GM12864 (cell line): ENCODE measurements around the gene NAALADL2.

Experiments
- DNase-seq: peaks from one replicate; pipeline ENCODE4 v3.0.0-alpha.2; 2011; ENCODE audit warnings: low read depth
- H3K4me3 ChIP-seq: 2 replicates; pipeline ENCODE4 v1.5.1; 2011; ENCODE audit warnings: mild to moderate bottlenecking, low read depth, low read length, control low read depth
- TF ChIP-seq, protein P1 (sequence below): IDR thresholded peaks from 2 replicates; pipeline ENCODE4 v1.5.1; 2011; ENCODE audit warnings: low read depth, mild to moderate bottlenecking, moderate library complexity, low read length, control low read depth, inconsistent platforms; ENCODE audit errors: missing control alignments

Gene NAALADL2

DNA sequence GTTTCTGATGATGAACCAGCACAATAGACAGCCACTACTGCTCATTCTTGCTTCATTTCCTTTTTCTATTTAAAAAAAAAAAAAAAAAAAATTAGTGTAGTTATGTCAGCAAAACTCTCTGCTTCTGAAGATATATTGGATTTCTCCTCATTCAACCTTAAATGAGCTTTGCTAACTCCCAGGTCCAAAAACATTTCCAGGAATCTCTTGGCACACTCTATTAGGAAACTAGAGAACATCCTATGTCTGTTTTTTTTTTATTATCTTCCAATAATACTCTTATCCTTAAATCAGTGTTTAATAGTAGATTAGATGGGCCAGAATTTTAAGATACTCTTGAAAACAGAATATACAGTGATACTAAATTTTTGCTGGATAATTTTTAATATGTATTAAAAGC, 398.0 kb downstream of the NAALADL2 start:
- TF ChIP-seq, protein P1, sequence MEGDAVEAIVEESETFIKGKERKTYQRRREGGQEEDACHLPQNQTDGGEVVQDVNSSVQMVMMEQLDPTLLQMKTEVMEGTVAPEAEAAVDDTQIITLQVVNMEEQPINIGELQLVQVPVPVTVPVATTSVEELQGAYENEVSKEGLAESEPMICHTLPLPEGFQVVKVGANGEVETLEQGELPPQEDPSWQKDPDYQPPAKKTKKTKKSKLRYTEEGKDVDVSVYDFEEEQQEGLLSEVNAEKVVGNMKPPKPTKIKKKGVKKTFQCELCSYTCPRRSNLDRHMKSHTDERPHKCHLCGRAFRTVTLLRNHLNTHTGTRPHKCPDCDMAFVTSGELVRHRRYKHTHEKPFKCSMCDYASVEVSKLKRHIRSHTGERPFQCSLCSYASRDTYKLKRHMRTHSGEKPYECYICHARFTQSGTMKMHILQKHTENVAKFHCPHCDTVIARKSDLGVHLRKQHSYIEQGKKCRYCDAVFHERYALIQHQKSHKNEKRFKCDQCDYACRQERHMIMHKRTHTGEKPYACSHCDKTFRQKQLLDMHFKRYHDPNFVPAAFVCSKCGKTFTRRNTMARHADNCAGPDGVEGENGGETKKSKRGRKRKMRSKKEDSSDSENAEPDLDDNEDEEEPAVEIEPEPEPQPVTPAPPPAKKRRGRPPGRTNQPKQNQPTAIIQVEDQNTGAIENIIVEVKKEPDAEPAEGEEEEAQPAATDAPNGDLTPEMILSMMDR: no peak
- no peak for DNase-seq
- no peak overlapping the region for H3K4me3 ChIP-seq

DNA sequence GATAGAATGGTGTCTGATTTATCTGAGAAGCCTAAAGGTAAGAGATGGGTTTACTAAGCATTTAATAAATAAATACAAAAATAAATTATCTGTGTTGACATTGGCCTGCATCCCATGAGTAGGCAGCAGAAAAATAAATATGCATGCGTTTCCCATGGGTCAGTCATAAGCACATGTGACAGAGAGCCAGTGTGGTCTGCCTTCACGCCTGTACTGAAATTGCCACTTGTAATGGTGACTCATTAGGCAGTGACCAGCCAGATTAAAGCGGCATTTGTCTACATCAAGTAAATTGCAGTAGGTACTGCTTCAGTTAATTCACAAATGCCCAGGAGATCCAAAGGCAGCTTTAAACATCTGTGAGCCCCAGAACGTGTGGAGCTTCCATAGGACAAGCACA, 399.6 kb downstream of the NAALADL2 start:
- TF ChIP-seq, protein P1: no peak
- no peak for DNase-seq
- no peak overlapping the region for H3K4me3 ChIP-seq

DNA sequence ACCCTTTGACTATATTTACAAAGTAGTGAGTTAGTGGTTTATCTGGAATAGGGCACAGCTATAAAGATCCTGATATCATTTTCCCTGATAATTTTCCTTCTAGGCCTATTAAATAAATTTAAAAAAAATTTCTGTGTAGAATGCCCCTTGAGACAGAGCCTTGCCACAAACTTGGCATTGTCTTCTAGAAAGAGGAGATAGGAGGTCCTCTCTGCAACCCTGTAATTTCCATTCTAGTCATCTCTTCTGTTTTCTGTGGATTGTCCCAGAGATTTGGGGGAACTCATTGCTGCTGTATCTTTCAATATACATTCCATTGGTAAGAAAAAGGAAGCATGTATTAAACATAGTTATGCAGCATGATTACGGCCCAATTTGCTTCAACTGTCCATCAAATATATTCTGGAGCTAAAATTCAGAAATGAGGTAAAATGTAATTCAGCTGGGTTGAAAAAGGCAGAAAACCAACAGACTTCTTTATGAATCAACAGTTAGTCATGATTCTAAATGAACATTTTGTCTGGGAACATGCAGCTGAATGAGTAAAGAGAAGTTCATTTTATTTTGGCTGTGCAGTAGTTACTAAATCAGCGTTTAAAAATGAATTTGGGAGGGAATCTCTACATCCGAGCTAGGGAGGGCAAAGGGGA, 401.1 kb downstream of the NAALADL2 start:
- TF ChIP-seq, protein P1: no peak
- no peak overlapping the region for H3K4me3 ChIP-seq
- DNase-seq: no peak

DNA sequence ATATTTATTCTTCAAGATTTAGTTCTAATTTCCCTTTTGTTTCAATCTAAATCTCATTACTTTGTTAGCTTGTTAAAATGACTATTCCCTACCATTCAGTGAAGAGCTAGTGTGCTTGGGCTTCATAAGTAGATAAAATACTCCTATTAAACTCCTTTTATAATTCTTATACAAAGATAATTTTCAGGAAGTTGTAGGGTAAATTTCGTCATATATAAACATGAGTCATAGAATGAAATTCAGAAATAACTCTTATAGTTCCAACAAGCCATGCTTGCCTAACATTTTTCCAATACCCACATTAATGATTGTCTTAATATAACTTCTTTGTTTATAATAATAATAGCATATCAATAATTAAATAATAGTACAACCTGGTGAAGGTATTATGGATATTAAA, 407.3 kb downstream of the NAALADL2 start:
- no peak overlapping the region for H3K4me3 ChIP-seq
- no peak for DNase-seq
- TF ChIP-seq, protein P1: no peak

DNA sequence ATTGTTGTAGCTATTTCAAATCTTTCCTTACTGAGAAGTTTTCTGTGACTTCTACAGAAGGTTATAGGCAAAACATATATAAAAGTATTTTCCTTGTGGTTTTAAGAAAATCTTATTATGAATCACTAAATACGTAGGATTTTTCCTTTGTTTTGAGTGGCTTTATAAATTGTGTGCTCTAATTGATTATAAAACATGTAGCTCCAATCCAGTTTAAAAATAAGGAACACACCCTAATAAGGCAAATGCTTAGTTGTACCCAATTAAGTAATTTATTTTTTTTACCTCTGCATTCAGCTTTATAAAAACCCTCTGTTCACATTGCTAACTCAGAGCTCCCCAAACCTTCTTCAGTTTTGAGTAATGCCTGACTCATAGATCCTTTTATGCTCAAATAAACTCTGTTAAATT, 408.0 kb downstream of the NAALADL2 start:
- H3K4me3 ChIP-seq: no peak overlapping the region
- no peak for DNase-seq
- TF ChIP-seq, protein P1: no peak

DNA sequence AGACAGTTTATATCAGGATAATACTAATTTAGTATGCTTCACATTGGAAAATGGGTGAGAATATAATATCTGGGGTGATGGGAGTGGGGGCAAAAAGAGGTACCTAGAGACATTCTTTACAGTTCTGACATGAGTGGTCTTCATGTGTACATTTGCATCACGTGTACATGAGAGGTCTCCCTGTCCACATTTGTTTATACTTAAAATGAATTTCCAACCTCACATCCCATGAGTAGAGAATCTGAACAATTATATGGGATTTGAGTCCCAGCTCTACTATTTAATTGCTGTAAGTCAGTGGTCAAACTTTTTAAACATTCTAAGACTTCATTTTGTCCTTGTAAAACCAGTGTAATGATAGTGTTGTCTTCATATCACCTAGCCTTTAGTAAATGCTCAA, 408.4 kb downstream of the NAALADL2 start:
- DNase-seq: no peak
- no peak overlapping the region for H3K4me3 ChIP-seq
- TF ChIP-seq, protein P1: no peak

DNA sequence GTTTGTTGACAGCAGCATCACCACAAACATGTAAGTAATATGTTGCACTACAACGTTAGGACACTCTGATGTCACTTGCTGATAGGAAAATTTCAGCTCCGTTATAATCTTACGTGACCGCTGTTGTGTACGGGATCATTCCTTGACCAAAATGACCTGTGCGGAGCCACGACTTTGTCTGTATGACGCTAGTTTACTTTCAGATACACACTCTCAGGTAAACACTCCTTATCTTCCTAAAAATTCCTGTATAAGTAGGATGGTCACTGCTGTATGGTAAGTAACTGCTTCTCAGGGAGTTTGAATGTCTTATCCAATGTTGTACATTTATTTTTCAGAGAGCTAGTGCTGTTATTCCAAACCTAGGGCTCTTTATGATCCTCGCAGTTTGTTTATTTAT, 410.3 kb downstream of the NAALADL2 start:
- no peak overlapping the region for H3K4me3 ChIP-seq
- TF ChIP-seq, protein P1: no peak

More for the DNA sequence above, 410.3 kb downstream of the NAALADL2 start:
- DNase-seq: no peak
